ENCODE results near the gene RYR3. TPM values are rescaled to one million over a fixed set of nuclear protein-coding genes. Genes with fewer than 3 reads are reported as not detected.

Gene RYR3
- total RNA-seq, 1 donor from 2014 or later = 4.8 TPM

DNA sequence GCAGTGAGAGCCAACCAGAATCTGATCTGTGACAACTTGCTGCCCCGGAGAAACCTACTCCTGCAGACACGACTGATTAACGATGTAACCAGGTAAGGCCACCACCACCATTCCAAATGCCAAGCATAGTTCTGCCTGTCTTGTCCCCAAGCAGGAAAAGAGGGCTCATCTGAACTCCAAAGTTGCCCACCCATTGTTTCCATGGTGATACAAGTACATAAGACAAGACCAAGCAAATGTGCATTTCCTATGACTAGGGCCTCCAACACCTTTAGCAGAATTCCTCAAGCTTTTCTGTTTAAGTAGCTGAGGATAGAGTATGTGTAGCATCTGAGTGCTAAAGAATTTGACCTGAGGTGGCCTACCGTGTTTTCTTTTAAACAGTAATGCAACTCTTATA, 290.7 kb downstream of the RYR3 start:
- no peak overlapping the region for H3K4me3 Mint-ChIP-seq (ENCODE audit: unreplicated experiment)
- H3K27me3 Mint-ChIP-seq (ENCODE audit: unreplicated experiment) = no peaks in the 10 kb centered on the region
- no peak for DNase-seq (ENCODE audit: low spot score)
- peak overlapping the region; percentile 64 for H3K27ac Mint-ChIP-seq (ENCODE audit: unreplicated experiment)
- no peaks in the 10 kb centered on the region for H3K36me3 Mint-ChIP-seq (ENCODE audit: low read depth, unreplicated experiment)
- TF ChIP-seq, protein P1, sequence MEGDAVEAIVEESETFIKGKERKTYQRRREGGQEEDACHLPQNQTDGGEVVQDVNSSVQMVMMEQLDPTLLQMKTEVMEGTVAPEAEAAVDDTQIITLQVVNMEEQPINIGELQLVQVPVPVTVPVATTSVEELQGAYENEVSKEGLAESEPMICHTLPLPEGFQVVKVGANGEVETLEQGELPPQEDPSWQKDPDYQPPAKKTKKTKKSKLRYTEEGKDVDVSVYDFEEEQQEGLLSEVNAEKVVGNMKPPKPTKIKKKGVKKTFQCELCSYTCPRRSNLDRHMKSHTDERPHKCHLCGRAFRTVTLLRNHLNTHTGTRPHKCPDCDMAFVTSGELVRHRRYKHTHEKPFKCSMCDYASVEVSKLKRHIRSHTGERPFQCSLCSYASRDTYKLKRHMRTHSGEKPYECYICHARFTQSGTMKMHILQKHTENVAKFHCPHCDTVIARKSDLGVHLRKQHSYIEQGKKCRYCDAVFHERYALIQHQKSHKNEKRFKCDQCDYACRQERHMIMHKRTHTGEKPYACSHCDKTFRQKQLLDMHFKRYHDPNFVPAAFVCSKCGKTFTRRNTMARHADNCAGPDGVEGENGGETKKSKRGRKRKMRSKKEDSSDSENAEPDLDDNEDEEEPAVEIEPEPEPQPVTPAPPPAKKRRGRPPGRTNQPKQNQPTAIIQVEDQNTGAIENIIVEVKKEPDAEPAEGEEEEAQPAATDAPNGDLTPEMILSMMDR (IDR thresholded peaks at IDR 0.05; ENCODE audit: unreplicated experiment) = no peak
- H3K9me3 Mint-ChIP-seq (ENCODE audit: unreplicated experiment) = no peaks in the 10 kb centered on the region
- peaks cover 21% of the 10 kb centered on the region for H3K4me1 Mint-ChIP-seq (ENCODE audit: unreplicated experiment)

DNA sequence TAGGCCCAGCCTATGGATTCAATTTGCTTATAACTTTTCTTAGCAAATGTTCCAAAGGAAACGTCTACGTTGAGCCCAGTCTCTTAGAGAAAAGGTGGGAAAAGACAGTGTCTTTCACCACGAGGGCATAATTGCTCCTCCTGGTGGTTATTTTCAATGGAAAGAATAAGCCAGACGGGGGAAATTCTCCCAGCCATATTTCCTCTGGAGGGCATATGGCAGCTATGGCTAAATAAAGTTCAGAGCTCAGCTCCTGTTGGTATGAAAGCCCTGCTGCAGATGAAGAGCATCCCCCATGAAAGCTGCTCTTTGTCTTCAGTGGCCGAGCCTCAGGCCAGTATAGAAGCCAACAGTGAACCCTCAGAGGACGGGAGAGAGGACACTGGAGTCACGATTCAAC, 297.9 kb downstream of the RYR3 start:
- H3K27me3 Mint-ChIP-seq (ENCODE audit: unreplicated experiment) = peaks cover 2% of the 10 kb centered on the region
- H3K4me1 Mint-ChIP-seq (ENCODE audit: unreplicated experiment) = peaks cover 4% of the 10 kb centered on the region
- DNase-seq (ENCODE audit: low spot score) = no peak
- H3K4me3 Mint-ChIP-seq (ENCODE audit: unreplicated experiment) = no peak overlapping the region
- TF ChIP-seq, protein P1 (IDR thresholded peaks at IDR 0.05; ENCODE audit: unreplicated experiment) = peak; percentile 34
- no peak overlapping the region for H3K27ac Mint-ChIP-seq (ENCODE audit: unreplicated experiment)
- no peaks in the 10 kb centered on the region for H3K36me3 Mint-ChIP-seq (ENCODE audit: low read depth, unreplicated experiment)
- no peaks in the 10 kb centered on the region for H3K9me3 Mint-ChIP-seq (ENCODE audit: unreplicated experiment)

DNA sequence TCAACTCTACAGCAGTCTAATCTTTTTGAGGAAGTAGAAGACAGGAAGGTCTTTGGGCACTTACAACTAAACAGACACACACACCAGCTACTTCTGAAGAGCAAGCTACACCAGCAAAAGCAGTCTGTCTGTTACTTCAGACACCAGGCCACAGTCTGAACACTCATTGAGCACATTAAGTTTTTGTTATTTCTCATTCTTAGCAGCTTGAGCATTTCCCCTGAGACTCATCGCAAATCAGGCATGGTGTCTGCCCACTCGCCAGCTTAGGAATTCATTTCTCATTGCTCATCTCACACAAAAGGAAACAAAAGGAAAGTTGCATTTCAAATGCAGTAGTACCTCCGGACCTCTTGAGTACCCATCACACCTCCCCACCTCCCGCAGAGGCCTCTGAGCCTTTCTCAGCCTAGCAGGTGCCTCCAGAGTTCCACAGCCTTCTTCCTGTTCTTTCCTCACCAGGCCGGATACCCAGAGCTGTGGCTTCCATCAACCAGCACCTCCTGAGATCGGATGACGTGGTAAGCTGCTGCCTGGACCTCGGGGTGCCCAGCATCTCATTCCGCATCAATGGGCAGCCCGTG, 302.0 kb downstream of the RYR3 start:
- H3K27me3 Mint-ChIP-seq (ENCODE audit: unreplicated experiment) = peaks cover 2% of the 10 kb centered on the region
- no peak overlapping the region for H3K4me3 Mint-ChIP-seq (ENCODE audit: unreplicated experiment)
- TF ChIP-seq, protein P1 (IDR thresholded peaks at IDR 0.05; ENCODE audit: unreplicated experiment) = no peak
- no peak for DNase-seq (ENCODE audit: low spot score)
- peaks cover 4% of the 10 kb centered on the region for H3K4me1 Mint-ChIP-seq (ENCODE audit: unreplicated experiment)
- no peak overlapping the region for H3K27ac Mint-ChIP-seq (ENCODE audit: unreplicated experiment)
- H3K9me3 Mint-ChIP-seq (ENCODE audit: unreplicated experiment) = no peaks in the 10 kb centered on the region
- no peaks in the 10 kb centered on the region for H3K36me3 Mint-ChIP-seq (ENCODE audit: low read depth, unreplicated experiment)

DNA sequence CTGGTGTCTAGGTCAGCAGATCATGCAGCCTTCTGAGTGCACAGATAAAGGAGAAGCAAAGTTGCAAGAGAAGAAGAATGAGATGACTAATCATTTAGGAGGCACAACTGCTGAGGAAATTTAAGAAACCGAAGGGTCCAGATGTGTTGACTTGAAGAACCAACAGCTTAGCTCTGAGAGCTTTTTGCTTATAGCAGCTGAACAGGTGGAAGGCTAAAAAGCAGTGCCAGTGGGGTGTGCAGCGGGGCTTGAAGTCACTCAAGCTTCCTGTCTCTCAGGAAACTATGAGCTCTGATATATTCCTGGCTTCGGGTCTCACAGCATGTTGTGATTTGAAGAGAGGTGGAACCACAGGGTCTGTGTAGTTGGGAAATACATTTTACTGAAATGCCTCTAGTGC, 305.7 kb downstream of the RYR3 start:
- TF ChIP-seq, protein P1 (IDR thresholded peaks at IDR 0.05; ENCODE audit: unreplicated experiment) = no peak
- Mint-ChIP-seq H3K27ac (ENCODE audit: unreplicated experiment) (no peak overlapping the region), H3K27me3 (ENCODE audit: unreplicated experiment) (no peaks in the 10 kb centered on the region), H3K4me1 (ENCODE audit: unreplicated experiment) (peaks cover 4% of the 10 kb centered on the region), H3K36me3 (ENCODE audit: low read depth, unreplicated experiment) (no peaks in the 10 kb centered on the region), H3K4me3 (ENCODE audit: unreplicated experiment) (no peak overlapping the region), H3K9me3 (ENCODE audit: unreplicated experiment) (no peaks in the 10 kb centered on the region)
- no peak for DNase-seq (ENCODE audit: low spot score)

DNA sequence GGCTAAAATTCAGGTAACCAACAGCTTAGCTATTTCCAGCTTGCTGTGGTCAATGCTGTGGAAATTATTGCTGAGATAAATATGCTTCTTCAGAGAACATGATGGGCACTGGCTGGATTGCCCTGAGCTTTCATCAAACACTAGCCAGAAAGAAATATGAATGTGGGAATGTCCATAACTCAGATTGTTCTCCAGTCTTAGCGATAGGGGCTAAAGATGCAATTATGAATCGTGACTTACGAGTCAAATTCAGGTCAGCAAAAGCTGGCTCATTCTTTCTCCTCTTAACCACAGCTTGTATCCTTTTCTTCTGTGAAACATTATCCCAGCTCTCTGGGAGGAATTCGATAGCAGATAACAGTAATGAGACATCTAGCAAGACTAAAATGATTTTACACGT, 307.6 kb downstream of the RYR3 start:
- Mint-ChIP-seq H3K4me1 (ENCODE audit: unreplicated experiment) (no peaks in the 10 kb centered on the region), H3K36me3 (ENCODE audit: low read depth, unreplicated experiment) (no peaks in the 10 kb centered on the region), H3K27ac (ENCODE audit: unreplicated experiment) (no peak overlapping the region), H3K9me3 (ENCODE audit: unreplicated experiment) (no peaks in the 10 kb centered on the region), H3K27me3 (ENCODE audit: unreplicated experiment) (no peaks in the 10 kb centered on the region), H3K4me3 (ENCODE audit: unreplicated experiment) (no peak overlapping the region)
- TF ChIP-seq, protein P1 (IDR thresholded peaks at IDR 0.05; ENCODE audit: unreplicated experiment) = no peak
- DNase-seq (ENCODE audit: low spot score) = no peak

Data from endothelial cell (in vitro differentiated cells).